PFSK-1 (cell line): ENCODE data around the gene NIPBL.

Experiments used
- FOXP2 ChIP-seq: optimal IDR thresholded peaks from 2 replicates; pipeline ENCODE3; 2011; ENCODE audit warnings: borderline replicate concordance, control low read depth, inconsistent platforms; ENCODE audit not compliant: insufficient read depth; ENCODE audit errors: extremely low read length, extremely low read depth
- POLR2AphosphoS5 ChIP-seq: IDR thresholded peaks from 2 replicates; pipeline ENCODE4 v1.6.1; 2012; ENCODE audit warnings: low read depth, mild to moderate bottlenecking, control low read depth, low read length, moderate library complexity
- SIN3A ChIP-seq: IDR thresholded peaks from 2 replicates; pipeline ENCODE4 v1.6.1; 2012; ENCODE audit warnings: mild to moderate bottlenecking, low read length, moderate library complexity, borderline replicate concordance; ENCODE audit not compliant: insufficient read depth
- TAF1 ChIP-seq: IDR thresholded peaks from 2 replicates; pipeline ENCODE4 v1.6.1; 2012; ENCODE audit warnings: low read length, control low read depth, borderline replicate concordance; ENCODE audit not compliant: insufficient read depth
- TF ChIP-seq, protein P1 (sequence below), 2 experiments: IDR thresholded peaks; 2 replicates each; pipeline versions ENCODE4 v1.6.1 to v1.8.0; 2011 to 2012; ENCODE audit warnings: low read depth in 2 of 2, low read length in 2 of 2, control low read depth in 1 of 2, inconsistent platforms in 1 of 2, mild to moderate bottlenecking in 1 of 2, moderate library complexity in 1 of 2; ENCODE audit not compliant: insufficient read depth in 1 of 2

The NIPBL gene

DNA sequence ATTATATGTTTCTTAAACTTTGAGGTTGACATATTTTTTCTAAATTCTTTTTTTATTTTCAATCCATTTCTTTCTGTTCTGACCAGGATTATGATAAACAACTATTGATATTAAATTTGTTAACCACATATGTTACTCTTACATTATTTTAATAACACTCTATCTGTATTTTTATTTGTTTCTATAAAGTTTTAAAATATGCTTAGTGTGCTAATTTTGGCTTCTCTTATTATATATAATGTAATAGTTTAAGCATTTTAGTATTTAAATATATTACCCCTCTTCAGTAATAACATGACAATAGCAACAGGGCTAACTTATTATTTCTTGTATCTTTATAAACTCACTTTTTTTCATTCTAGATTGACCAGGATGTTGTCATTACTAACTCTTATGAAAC lies 137.8 kb downstream of the NIPBL start:
- TF ChIP-seq, protein P1, sequence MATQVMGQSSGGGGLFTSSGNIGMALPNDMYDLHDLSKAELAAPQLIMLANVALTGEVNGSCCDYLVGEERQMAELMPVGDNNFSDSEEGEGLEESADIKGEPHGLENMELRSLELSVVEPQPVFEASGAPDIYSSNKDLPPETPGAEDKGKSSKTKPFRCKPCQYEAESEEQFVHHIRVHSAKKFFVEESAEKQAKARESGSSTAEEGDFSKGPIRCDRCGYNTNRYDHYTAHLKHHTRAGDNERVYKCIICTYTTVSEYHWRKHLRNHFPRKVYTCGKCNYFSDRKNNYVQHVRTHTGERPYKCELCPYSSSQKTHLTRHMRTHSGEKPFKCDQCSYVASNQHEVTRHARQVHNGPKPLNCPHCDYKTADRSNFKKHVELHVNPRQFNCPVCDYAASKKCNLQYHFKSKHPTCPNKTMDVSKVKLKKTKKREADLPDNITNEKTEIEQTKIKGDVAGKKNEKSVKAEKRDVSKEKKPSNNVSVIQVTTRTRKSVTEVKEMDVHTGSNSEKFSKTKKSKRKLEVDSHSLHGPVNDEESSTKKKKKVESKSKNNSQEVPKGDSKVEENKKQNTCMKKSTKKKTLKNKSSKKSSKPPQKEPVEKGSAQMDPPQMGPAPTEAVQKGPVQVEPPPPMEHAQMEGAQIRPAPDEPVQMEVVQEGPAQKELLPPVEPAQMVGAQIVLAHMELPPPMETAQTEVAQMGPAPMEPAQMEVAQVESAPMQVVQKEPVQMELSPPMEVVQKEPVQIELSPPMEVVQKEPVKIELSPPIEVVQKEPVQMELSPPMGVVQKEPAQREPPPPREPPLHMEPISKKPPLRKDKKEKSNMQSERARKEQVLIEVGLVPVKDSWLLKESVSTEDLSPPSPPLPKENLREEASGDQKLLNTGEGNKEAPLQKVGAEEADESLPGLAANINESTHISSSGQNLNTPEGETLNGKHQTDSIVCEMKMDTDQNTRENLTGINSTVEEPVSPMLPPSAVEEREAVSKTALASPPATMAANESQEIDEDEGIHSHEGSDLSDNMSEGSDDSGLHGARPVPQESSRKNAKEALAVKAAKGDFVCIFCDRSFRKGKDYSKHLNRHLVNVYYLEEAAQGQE (IDR thresholded peaks at IDR 0.05; ENCODE audit: insufficient read depth in 1 of 2, low read depth in 2 of 2, low read length in 2 of 2), result no peak
- no peak for TF ChIP-seq TAF1

DNA sequence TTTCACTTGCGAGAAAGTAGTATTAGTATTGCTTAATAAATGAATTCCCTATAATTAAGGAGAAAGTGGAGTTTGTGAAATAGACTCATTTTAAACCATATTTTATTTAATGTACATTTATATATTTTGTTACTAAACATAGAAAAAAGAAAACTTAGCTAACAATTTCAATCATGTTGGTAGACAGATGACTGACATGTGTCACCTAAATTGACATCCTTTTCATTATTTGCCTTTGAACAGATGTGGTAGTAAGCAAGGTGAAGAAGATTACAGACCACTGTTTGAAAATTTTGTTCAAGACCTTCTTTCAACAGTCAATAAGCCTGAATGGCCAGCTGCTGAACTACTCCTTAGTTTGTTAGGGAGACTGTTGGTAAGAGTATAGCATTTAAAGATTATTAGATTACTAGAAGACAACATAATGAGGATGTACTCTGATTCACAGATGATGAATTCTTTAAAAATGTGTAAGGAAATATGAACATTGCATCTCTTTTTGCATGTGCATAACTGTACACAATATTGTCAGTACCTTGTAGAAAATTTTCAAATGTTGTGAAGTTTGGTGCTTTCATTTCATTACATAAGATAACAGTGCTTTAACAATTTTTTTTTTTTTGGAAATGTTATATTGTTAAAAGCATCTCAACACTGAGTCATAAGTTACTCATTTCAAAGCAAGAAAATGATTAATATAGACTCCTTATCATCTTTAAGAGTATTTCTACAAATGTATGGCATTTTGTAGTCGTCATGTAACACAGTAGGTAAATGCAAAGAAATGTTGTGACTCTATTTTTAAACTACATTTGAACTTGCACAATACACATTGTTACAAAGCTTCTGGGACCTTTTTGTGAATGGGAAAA lies 139.5 kb downstream of the NIPBL start:
- no peak for TF ChIP-seq TAF1
- TF ChIP-seq, protein P1 (IDR thresholded peaks at IDR 0.05; ENCODE audit: insufficient read depth in 1 of 2, low read depth in 2 of 2, low read length in 2 of 2), result no peak

DNA sequence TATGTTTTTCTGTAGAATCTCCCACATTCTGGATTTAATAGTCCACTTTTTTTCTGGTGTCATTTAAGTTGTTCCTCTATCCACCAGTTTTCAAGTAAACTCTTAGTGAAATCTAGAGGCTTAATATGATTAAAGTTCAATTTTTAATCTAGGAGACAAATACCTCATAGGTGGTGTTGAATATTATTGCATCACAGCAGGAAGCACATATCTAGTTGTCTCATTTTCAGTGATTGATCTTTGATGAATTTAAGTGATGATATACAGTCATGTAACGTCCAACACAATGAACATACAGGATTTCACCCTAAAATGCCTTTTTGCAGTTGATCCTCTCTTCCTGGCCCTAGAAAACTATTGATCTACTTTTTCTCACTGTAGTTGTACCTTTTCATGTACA lies 152.3 kb downstream of the NIPBL start:
- TF ChIP-seq POLR2AphosphoS5, result no peak
- TF ChIP-seq FOXP2, result no peak

DNA sequence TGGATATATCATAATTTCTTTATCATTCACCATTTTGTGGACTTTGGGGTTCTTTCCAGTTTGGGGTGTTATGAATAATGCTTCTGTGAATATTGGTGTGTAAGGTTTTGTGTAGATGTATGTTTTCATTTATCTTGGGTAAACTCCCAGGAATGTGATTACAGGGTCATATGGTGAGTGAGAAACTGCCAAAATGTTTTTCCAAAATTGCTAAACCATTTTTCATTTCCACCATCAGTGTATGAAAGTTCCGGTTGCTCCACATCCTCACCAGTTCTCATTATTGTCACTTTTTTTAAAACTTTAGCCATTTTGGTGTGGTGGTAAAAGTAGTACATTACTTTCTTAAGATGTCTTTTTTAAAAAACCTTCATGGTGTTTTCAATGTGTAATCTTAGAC lies 152.9 kb downstream of the NIPBL start:
- TF ChIP-seq TAF1 (no peak), FOXP2 (no peak), POLR2AphosphoS5 (no peak)

DNA sequence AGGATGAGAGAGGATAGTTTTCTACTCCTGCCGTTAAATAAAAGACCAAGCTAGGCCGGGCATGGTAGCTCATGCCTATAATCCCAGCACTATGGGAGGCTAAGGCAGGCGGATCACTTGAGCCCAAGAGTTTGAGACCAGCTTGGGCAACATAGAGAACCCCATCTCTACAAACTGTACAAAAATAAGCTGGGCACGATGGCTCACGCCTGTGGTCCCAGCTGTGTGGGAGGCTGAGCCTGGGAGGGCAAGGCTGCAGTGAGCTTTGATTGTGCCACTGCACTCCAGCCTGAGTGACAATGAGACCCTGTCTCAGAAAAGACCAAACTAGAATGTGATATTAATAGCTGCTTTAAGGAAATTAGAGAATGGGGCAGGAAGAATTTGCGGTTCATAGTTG lies 158.4 kb downstream of the NIPBL start:
- no peak for TF ChIP-seq SIN3A
- TF ChIP-seq TAF1, result no peak
- TF ChIP-seq, protein P1 (IDR thresholded peaks at IDR 0.05; ENCODE audit: insufficient read depth in 1 of 2, low read depth in 2 of 2, low read length in 2 of 2), result no peak

DNA sequence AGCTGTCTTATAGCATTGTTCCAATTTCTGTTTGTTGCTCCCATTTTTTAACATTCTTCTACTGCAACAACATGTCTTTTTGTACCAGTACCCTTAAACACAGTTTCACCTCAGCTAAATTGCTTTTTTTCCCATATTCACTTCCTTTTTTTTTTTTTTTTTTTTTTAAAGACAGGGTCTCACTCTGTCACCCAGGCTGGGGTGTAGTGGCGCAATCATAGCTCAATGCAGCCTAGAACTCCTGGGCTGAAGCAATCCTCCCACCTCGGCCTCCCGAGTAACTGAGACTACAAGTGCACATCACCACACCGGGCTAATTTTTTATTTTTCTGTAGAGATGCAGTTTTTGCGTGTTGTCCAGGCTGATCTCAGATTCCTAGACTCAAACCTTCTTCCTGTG lies 161.3 kb downstream of the NIPBL start:
- TF ChIP-seq TAF1, result no peak
- TF ChIP-seq POLR2AphosphoS5, result no peak

DNA sequence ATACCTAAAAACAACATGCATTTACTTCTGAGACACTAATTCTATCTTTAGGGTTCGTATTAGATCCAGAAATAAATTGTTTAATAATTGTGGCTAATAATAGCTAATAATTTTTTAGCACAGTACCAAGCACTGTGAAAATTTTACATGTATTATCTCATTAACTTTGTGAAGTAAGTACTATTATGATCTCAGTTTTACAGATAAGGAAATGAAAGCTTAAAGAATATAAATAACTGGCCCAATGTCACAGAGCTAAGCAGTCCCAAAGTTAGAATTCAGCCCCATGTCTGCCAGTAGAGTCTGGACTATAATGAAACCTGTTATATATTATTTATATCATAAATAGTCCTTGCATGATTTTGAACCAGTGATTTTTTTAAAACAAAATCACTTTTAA lies 163.3 kb downstream of the NIPBL start:
- TF ChIP-seq POLR2AphosphoS5, result no peak
- TF ChIP-seq SIN3A, result no peak
- no peak for TF ChIP-seq FOXP2
- TF ChIP-seq, protein P1 (IDR thresholded peaks at IDR 0.05; ENCODE audit: insufficient read depth in 1 of 2, low read depth in 2 of 2, low read length in 2 of 2), result no peak
- no peak for TF ChIP-seq TAF1
